ENCODE measurements around the gene SZT2. TPM values are rescaled to one million over a fixed set of nuclear protein-coding genes. Genes with fewer than 3 reads are reported as not detected.

Gene SZT2
- total and polyA plus RNA-seq, 2 of the 13 experiments (the other 11 are each of a cell fraction or from before 2014, with no cell fraction given), result 8.0 to 8.8 TPM

GRCh38 chr1:43358746-43359693, 30.7 kb upstream of the SZT2 start, which contains the start of gene CDC20 (continued):
- TF ChIP-seq ZBTB44 (CRISPR knock-in tag; IDR thresholded peaks at IDR 0.05) (no peak), BCL6 (CRISPR knock-in tag; IDR thresholded peaks at IDR 0.05) (no peak), ESRRA (CRISPR knock-in tag; IDR thresholded peaks at IDR 0.05; ENCODE audit: low read depth) (no peak), ZBTB40 (IDR thresholded peaks at IDR 0.05) (no peak), ZBTB40 (CRISPR knock-in tag; IDR thresholded peaks at IDR 0.05) (no peak), AHDC1 (CRISPR knock-in tag; IDR thresholded peaks at IDR 0.05; ENCODE audit: borderline replicate concordance) (no peak), ZNF33B (CRISPR knock-in tag; IDR thresholded peaks at IDR 0.05) (no peak), RBAK (CRISPR knock-in tag; IDR thresholded peaks at IDR 0.05) (no peak), DNMT1 (CRISPR knock-in tag; IDR thresholded peaks at IDR 0.05) (no peak), TIGD3 (CRISPR knock-in tag; IDR thresholded peaks at IDR 0.05; ENCODE audit: borderline replicate concordance) (no peak)
